ENCODE measurements around the gene RFC2.

GRCh38 chr7:74262639-74263398 is 8.6 kb upstream of the RFC2 start:
- TF ChIP-seq CTCF (IDR thresholded peaks at IDR 0.05) (no peak), POLR2A (IDR thresholded peaks at IDR 0.05) (no peak)
